GM18909 (cell line): Measurements from ENCODE around the gene PPARA.
A peak's percentile ranks its signal among the peaks of the same experiment; 100 is the strongest.
"Not testable (repeated sequence)": the region's sequence is repeated elsewhere in the genome, so short reads cannot be mapped to it uniquely, and the experiment has no call there.

Experiments
- ATAC-seq: cut with Tn5 transposase; IDR thresholded peaks from one replicate; pipeline ENCODE4 v1.9.1; 2021; ENCODE audit warnings: mild to moderate bottlenecking; ENCODE audit not compliant: unreplicated experiment, poor library complexity

Gene PPARA

DNA sequence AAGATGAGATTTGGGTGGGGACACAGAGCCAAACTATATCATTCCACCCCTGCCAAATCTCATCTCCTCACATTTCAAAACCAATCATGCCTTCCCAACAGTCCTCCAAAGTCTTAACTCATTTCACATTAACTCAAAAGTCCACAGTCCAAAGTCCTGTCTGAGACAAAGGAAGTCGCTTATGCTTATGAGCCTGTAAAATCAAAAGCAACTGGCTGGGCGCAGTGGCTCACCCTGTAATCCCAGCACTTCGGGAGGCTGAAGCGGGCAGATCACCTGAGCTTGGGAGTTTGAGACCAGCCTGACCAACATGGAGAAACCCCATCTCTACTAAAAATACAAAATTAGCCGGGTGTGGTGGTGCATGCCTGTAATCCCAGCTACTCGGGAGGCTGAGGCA is 114.2 kb downstream of the PPARA start:
- ATAC-seq, result not testable (repeated sequence)

DNA sequence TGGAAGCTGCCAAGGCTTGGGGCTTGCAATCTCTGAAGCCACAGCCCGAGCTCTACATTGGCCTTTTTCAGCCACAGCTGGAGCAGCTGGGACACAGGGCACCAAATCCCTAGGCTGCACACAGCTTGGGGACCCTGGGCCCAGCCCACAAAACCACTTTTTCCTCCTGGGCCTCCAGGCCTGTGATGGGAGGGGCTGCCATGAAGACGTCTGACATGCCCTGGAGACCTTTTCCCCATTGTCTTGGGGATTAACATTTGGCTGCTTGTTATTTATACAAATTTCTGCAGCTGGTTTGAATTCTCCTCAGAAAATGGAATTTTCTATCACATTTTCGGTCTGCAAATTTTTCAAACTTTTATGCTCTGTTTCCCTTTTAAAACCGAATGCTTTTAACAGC is 115.3 kb downstream of the PPARA start:
- ATAC-seq, result not testable (repeated sequence)

DNA sequence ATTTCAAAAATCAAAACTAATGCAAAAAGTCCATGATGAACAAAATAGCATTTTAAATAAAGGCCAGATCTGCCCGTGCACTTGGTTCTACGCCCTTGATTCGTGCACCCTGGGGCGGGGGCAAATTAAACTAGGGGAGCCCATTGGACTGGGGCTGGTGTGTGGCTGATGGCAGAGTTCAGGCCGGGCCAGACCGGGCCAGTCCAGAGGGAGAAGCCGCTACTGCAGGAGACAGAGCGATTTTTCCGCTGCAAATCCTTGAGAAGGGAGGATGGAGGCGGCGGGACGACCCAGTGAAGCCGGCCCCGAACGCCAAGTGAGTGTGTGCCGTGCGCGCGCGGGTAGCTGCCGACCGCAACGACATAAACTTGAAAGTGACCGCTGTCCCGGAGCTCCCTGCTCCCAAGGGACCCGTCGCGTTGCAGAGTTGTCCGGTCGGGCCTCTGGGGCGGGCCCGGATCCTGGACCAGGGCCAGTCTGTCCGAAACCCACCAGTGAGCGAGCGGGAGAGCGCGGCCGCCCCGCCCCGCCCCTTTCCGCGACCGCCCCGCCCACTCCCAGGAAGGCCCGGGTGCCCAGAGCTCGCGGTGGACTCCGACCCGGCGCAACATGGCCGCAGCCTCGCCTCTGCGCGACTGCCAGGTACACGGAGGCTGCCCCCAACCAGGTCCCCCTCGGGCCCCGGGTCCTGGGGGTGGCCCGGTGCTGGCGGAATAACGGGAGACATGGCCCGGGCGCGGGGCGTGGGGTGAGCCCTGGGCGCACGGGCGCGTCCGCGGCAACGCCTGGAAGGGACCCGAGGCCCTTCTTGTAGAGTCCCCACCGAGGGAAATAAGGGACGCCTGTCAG is 117.3 kb downstream of the PPARA start, which contains the start of gene TTC38:
Gene TTC38, plus strand, starts transcription at position 578 of the 849 bp plus-strand sequence. Its CDS starts 32 bp downstream, at position 610.
- peak; percentile 76 for ATAC-seq

DNA sequence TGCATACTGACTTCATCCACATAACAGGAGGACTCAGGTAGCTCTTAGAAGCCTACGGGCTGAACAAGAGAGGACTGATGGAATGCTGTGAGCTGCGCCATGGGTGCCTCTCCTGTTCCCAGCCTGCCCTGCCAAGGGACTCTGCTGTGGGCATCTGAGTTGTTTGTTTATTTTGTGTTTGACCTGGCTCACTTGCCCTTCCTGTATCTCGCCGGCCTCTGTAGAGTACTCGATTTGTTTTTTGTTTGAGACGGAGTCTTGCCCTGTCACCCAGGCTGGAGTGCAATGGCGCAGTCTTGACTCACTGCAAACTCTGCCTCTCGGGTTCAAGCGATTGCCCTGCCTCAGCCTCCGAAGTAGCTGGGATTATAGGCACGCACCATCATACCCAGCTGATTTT is 119.2 kb downstream of the PPARA start:
- no peak for ATAC-seq

DNA sequence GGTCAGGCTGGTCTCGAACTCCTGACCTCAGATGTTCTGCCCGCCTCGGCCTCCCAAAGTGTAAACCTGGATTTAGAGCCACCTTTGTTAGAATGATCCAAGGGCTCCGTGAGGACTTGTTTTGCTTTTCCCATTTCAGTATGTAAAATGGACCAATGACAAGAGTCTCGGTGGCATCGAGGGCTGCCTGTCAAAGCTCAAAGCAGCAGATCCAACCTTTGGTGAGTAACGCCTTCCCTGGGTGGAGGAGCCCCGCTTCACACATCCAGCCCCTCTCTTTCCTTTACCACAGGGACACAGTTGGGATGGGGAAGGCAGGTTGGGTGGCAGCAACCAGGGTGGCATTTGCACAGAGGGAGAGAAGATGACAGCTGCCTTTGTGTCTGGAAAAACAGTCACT is 121.9 kb downstream of the PPARA start:
- no peak for ATAC-seq

DNA sequence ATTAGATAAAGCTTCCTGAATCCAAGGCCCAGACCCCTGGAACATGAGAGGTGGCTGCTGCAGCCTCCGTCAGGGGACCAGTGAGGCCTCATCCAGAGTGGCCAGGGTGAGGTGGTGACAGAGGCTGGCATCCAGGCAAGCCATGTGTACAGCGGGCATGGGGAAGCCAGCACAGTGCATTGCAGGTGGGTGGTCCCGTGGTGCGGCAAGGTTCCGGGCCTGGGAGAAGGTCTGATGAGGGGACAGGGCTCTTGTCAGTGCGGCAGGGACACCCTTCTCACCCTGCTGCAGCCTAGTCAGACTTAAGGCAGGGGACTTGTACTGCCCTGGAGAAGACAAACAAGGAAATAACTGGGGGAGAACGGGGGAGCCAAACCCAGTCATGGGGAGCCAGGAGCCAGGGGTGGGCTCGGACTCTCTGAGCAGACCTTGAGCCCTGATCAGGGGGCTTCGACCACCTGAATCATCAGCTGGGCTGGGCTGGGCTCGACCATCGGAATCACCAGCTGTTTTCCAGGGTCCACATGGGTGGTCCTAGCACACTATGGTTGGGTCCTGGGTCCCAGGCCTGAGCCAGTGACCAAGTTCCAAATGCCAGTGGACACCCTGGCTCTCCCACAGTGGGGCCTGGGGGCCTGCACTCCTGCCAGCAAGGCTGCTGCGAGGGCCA is 122.6 kb downstream of the PPARA start:
- ATAC-seq, result no peak

DNA sequence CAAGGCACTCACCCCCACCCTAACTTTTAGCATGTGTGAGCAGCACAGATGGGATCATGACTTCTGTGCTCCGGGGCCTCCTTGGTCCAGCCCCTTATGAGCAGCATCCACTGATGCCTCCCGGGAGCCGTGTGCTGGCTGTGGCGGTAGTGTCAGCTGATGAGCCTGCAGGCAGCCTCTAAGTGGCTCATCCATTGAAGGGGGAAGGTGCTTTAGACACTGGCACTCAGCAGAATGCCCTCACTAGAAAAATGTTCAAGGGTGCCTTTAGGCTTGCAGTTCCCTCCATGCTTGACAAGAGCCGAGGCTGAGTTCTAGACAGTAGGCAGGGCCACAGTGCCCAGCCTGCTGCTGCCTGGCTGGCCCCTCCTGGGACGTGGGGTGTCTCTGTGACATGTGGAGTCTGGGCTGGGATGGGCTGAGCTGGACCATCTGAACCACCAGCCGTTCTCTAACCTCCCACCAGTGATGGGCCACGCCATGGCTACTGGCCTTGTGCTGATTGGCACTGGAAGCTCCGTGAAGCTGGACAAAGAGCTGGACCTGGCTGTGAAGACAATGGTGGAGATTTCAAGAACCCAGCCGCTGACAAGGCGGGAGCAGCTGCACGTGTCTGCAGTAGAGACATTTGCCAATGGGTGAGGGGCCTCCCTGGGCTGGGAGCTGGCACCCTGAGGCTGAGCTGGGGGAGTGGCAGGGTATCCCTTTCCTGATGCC is 123.3 kb downstream of the PPARA start:
- ATAC-seq, result no peak

DNA sequence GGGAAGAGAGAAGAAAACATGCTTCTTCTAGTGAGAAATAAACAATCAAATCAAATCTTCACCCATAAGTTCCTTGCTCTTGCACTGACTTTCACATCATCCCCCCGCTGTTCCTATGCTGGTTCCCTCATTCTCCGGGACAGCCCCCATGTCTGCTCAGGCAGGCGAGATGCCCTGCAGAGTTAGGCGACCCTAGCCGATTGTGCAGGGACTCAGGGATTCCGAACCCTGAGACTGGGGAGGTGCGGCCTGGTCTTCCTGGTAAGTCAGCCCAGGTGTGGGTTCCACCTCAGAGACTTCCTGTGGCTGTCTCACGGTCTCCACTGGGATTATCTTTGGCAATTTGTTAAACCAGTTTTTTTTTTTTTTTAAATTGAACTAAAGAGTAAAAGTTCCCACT is 124.1 kb downstream of the PPARA start:
- ATAC-seq, result no peak

DNA sequence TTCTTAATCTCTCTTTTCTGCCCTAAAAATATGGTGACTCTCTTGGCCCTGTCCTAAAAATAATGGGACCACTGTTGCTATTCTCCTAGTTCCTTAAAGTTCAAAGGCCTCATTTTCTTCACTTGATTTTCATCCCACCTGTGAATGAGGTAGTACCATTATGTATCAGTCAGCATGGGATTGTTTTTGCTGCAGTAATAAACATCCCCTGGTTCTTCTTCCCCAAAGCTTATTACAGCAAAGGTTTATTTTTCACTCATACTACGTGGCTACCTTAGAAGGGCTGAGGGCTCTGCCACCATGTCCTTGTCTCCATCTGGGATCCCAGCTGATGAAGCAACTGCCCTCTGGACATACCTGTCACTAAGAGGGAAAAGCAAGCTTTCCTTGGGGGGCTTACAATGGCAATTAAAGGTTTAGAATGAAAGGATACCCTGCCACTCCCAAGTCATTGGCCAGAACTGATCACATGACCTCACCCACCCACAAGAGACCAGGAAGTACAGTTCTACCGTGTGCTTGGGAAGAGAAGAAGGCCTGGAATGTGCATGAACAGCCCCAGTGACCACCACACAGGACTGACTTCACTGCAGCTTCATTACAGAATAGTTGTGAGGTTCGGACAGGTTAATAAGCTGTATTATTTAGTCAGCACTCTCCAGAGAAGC is 125.3 kb downstream of the PPARA start:
- no peak for ATAC-seq

DNA sequence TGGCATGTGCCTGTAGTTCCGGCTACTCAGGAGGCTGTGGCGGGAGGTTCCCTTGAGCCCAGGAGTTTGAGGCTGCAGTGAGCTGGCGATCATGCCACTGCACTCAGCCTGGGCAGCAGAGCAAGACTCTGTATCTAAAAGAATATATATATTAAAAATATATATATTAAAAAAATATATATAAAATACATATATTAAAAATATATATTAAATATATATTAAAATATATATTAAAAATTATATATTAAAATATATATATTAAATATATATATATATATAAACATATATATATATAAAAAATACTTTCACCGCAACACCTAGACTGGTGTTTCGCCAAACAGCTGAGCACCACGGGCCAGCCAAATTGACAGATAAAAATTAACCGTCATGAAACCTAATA is 126.2 kb downstream of the PPARA start:
- ATAC-seq, result no peak

DNA sequence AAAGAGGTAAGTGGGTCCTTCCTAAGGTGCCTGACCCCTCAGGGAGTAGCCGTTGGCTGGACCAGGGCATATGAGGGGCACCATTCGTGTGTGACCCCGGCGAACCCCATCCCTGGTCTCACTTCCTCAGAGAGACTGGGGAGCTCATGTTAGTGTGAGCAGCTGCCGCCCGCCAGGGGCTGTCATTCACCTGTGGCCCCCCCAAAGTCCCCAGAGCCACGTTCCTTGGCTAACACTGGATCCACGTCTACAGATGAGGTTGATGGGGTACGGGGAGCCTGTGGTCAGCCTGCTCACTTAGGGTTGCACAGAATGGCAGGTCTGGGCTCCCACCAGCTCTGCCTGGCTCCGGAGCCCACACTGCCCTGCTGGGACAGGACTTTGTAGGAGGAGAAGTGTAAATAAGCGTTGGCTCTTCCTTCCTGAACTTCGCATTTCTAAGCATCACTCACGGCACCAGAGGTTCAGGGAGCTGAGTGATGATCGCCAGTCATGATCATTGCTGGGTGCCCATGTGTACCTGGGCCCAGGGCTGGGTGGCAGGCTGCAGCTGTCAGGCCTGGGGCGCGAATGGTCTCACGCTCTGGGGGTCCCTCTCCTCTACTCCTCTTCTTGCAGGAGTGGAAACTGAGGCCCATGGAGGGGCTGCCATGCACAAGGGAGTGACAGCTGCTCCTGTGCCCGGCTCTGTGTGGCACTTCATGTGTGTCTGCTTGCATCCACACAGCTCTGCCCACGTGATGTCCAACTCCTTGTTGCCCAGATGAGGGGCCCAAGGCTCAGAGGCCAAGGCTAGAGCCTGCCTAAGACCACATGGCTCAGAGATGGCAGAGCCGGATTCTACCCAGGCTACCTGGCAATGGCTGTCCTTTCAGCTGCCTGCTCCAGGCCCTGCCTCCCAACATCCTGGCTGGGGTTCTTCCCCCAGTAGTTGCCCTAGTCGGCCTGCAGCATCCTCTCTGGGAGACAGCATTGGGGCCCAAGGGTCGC is 128.6 kb downstream of the PPARA start:
- ATAC-seq, result no peak

DNA sequence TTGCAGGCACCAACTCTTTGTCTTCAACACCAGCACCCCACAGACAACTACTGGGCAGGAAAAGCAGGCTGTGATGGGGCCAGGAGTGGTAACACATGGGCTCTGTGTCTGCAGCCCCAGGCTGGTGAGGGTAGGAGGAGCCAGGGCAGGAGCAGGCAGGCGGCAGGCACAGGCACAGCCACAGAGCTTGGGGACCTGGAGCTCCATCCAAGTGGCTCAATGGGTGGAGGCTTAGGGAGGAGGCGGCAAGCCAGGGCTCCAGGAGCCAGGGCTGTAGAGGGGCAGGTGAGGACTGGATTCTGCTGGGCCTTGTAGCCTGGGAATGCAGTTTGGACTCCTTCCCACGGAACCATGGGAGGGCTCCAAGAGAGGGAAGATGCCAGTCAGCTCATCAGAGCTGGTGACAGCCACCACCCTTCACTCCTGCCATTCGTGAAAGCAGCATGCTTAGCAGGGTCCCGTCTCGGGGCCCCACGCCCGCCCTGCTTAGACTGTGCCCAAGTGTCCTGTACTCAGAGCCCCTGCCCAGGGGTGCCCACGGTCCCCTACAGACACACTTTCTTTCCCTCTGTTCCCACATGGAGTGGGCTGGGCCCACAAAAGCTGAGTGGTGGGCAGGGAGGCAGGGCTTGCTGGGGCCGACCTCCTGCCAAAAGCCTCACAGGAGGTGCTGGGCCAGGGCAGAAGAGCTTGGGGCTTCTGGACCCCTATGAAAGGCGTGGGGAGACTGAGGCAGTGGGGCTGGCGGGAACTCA is 129.9 kb downstream of the PPARA start:
- ATAC-seq, result no peak

DNA sequence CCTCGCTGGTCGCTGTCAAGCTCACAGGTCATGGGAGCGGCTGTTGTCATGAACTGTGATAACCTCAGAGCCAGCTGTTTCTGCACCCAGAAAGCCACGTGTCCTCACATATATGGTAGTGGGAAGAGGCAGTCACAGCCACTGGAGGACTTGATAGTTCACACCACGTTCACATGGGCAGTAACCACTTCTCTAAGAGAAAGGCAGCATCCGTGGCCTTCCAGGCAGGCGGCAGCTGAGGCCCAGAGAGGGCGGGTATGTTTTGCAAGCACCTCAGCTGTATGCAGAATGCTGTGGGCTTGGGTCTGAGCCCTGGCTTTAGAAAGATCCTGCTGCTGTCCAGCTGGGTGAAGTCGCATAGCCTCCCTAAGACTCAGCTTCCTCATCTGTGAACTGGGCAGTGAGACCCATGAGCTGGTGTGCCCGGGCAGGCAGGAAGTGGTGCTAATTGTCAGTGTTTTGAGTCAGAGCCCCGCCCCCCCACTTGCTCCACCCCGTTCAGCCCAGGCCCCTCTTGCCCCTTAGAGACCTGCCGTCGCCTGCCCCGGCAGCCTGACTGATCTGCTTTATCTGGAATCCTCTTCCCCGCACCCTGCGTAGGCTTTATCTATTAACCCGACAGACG is 130.8 kb downstream of the PPARA start:
- ATAC-seq, result no peak

DNA sequence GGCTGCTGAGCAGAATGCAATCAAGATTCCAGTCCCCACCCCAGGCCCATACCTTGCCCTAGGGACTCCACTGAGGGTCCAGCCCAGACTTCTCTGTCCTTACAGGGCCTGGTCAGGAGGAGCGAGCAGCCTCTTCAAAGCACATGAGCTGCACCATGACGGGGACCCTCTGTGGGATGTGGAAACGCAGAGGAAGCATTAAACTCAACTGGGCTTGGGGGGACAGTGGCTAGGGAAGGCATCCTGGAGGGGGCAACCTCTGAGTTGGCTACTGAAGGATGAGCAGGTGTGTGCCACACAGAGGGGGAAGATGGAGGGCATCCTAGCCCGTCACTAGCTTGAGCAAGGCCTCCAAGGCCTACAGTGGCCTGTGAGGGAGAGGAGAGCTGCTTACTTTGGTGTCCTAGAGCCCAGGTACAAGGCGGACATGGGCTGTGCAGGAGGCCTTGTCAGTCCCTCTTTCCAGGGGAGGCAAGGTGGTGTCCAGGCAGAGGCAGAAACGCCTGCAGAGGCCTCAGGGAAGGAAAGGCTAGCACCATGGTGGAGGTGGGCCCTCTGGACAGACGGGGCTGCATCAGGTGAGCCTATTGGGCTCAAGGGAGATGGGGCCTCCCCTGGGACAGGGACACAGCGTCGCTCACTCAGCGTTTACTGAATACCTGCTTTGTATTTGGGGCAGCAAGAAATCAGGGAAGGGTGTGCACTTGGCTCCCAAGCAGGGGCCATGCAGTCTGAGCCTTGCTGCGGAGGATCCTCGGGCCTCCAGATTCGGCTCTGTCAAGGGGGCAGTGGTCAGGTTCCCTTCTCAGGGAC is 131.7 kb downstream of the PPARA start:
- no peak for ATAC-seq

DNA sequence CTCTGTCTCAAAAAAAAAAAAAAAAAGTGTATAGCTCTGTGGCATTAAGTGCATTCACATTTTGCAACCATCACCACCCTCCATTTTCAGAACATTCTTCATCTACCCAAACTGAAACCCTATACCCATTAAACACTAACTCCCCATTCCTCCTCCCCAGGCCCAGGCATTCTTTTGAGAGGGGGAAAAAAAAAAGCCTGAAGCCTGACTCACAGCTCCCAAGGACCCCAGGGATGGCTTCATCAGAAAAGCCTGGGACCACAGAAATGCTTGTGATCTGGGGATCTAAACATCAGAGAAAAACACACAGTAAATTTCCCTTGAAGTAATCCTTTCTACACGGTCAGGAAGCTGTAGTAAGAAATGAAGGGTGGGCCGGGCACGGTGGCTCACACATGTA is 135.7 kb downstream of the PPARA start:
- no peak for ATAC-seq

DNA sequence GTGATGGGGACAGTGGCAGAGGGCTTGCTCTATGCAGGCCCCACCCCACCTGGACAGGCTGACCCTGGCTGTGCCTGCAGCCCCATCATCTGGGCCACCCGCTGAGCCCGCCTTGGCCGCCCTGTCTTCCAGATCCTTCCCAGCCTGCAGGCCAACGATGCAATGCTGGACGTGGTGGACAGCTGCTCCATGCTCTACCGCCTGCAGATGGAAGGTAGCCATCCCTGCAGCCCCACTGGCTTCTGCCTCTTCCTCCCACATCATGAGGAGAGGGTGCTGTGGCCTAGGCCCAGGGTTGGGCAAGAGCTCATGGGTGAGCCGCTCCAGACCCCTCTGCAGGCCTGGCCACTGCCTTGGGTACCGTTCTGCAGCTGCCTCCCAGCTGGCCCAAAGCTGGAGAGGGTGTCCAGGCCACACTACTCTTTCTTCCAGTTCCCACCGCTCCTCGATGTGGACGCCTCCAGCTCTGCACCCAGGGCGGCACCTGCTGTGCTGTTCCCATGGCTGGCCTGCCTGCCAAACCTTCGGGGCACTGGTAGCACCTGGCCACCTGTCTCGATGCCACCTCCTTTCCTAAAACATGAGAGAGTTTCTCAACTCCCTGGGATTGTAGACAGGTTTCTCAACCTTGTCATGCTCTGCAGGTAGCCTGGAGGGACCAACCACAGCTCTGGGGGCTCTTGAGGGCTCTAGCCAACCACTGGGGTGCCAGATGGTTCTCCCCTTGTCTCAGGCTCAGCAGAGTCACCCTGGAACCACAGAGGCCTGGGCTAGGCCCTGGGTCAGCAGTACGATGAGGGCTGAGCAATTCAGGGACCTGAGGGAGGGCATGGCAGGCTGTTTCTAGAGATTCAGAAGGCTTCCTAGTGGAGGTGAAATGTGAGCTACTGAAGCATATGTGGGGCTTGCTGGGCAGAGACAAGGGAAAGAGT is 136.9 kb downstream of the PPARA start:
- no peak for ATAC-seq
